ENCODE data around the gene GRM2.

Gene GRM2

DNA sequence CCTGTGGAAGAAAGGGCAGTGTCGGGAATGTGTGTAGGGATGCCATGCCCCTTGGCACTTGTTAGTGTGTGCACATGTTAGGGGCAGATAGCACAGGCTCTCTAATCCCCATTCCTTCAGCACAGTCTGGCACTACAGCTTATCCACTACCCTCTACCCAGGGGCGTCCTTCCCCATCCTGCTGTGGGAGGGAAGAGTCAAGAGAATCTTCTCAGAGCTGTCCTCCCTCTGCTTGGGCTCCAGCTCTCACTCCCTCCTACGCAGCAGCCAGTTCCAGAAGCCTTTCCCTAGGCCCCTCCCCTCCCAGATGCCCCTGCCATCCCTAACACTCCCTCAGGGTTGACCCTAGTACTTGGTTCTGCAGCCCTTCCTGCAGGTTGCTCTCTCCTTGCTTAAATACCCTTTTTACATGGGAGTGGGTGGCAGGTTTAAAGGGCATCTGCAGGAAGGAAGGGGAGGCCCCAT lies 815 bp upstream of the GRM2 start:
- DNase-seq = no peak

DNA sequence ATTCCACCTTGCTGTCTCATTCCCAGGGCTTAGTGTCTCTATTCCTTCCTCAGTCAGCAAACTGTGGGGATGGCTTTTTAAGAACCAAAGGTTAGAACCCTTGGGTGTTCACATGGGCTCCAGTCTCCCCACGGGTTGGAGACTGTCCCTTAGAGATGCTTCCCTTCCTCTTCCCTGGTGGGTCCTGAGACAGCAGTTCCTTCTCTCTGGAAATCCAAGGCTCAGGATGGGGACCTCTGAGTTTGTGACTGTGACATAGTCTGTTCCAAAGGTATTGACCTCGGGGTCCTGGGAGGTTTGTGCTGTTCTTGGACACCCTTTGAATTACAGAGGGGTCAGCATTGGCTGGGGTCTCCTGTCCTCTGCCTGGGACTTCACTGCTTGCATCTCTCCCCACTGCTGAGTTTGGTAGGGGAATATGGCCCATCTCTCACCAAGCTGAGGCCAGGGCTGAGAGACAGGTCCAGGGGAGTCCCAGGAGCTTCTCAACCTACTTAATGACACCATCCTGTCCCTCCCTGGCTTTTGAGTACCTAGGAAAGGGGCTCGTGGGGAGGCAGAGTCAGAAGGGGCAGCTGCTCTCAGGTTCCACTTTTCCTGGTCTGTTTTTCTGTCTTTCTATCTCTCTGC lies 1.5 kb downstream of the GRM2 start:
- DNase-seq = no peak

DNA sequence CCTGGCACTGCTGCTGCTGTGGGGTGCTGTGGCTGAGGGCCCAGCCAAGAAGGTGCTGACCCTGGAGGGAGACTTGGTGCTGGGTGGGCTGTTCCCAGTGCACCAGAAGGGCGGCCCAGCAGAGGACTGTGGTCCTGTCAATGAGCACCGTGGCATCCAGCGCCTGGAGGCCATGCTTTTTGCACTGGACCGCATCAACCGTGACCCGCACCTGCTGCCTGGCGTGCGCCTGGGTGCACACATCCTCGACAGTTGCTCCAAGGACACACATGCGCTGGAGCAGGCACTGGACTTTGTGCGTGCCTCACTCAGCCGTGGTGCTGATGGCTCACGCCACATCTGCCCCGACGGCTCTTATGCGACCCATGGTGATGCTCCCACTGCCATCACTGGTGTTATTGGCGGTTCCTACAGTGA lies 2.1 kb downstream of the GRM2 start:
- no peak for DNase-seq

DNA sequence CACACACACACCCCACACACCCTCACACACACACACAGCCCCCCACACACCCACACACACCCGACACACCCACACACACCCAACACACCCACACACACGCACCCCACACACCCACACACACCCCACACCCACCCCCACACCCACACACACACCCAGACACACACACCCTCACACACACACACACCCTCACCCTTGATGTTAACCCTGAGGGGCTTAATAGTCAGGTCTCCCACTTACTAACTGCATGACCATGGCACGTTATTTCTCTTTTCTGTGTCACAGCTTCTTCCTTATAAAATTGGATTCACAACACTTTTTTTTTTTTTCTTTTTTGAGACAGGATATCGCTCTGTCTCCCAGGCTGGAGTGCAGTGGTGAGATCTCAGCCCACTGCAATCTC lies 2.8 kb downstream of the GRM2 start:
- no peak for DNase-seq

DNA sequence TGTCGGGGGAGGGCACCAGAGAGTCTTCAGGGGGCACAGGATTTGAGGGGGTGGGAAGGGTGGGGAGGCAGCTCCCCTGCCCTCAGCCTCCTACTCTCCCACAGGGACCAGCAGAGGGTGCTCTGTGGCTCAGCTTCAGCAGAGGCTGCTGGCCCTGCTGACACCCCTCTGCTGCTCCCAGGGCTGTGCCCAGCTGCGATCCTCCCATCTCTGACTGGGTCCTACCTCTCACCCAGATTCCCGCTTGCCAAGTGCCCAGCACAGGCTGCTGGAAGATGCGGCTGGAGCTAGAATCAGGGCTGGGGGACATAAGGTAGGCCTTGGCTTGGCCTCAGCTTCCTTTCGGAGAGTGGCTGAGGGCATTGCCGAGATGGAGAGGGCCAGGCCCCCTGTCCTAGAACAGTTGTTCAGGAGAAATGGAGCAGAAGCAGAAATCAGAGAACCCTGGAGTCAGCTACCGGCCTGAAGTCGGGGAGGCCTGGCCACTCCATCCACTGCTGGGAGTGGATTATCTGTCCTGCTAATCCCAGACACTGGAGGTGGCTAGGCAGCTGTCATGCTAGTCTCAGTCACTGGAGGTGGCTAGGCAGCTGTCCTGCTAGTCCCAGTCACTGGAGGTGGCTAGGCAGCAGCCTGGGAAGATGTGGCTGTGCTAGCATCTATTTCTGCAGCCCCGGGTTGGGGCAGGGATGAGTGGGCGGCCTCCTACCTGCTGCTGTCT lies 3.9 kb downstream of the GRM2 start:
- peak in 2 of 14 donors; percentile 14 to 21 for DNase-seq

DNA sequence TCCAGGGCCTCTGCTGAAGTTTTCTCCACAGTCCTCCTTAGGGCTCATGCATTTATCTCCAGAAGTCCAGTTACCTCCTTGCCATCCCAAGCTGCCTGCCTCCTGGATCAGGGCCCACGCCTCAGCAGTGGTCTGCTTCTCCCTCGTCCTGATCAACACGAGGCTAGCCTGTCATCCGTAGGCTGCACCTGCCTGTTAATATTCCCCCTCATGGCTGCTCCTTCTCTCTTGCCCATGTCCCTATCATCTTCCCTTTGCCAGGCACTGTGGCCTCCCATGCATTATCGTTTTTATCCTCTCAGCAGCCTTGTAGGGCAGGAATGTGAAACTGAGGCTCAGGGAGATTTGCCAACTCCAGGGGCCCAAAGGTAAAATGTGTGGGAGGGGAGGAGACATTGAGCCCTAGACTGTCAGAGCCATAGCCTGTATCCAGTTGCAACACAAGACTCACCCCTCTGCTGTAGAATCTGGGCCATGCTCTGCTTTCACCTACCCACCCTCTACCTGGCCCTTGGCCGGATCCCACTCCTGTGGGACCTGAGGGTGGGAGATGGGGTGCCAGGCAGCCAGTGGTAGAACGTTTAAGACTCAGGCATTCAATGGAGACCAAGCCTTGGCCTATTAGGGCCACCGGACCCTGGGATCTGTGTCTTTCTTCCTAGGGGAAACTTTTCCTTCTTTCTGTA lies 4.6 kb downstream of the GRM2 start:
- no peak for DNase-seq

DNA sequence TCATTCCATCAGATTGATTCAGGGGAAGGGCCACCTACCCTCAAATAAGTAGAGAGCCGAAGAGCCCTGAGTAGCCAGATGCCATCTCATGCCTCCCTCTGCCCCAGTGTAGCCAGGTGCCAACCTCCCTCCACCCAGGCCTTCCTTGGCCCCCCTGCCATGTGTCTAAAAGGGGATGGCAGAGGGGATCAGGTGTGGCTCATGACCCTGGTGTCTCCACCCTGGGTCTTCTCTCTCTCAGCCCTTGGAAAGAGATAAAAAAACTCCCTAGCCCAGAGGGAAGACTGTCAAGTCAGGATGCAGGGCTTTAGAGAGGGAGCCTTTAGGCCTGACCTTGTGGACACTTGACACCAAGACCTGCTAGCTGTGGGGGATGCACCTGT lies 5.2 kb downstream of the GRM2 start:
- DNase-seq = no peak

DNA sequence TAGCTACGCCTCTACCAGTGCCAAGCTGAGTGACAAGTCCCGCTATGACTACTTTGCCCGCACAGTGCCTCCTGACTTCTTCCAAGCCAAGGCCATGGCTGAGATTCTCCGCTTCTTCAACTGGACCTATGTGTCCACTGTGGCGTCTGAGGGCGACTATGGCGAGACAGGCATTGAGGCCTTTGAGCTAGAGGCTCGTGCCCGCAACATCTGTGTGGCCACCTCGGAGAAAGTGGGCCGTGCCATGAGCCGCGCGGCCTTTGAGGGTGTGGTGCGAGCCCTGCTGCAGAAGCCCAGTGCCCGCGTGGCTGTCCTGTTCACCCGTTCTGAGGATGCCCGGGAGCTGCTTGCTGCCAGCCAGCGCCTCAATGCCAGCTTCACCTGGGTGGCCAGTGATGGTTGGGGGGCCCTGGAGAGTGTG lies 5.7 kb downstream of the GRM2 start:
- DNase-seq = no peak

DNA sequence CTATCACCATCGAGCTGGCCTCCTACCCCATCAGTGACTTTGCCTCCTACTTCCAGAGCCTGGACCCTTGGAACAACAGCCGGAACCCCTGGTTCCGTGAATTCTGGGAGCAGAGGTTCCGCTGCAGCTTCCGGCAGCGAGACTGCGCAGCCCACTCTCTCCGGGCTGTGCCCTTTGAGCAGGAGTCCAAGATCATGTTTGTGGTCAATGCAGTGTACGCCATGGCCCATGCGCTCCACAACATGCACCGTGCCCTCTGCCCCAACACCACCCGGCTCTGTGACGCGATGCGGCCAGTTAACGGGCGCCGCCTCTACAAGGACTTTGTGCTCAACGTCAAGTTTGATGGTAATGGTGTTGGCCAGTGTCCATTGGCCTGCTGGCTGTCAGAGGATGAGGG lies 6.1 kb downstream of the GRM2 start:
- no peak for DNase-seq

DNA sequence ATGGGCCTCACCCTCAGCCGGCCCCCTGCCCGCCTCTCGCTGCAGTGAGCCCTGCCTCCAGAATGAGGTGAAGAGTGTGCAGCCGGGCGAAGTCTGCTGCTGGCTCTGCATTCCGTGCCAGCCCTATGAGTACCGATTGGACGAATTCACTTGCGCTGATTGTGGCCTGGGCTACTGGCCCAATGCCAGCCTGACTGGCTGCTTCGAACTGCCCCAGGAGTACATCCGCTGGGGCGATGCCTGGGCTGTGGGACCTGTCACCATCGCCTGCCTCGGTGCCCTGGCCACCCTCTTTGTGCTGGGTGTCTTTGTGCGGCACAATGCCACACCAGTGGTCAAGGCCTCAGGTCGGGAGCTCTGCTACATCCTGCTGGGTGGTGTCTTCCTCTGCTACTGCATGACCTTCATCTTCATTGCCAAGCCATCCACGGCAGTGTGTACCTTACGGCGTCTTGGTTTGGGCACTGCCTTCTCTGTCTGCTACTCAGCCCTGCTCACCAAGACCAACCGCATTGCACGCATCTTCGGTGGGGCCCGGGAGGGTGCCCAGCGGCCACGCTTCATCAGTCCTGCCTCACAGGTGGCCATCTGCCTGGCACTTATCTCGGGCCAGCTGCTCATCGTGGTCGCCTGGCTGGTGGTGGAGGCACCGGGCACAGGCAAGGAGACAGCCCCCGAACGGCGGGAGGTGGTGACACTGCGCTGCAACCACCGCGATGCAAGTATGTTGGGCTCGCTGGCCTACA lies 8.5 kb downstream of the GRM2 start:
- no peak for DNase-seq

DNA sequence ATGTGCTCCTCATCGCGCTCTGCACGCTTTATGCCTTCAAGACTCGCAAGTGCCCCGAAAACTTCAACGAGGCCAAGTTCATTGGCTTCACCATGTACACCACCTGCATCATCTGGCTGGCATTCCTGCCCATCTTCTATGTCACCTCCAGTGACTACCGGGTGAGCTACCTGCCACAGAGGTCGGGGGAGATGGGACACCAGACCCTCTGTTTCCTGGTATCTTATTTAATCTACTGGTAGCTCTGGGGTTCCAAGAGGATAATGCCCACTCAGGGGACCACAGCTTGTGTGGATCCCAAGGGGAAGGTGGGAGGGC lies 9.1 kb downstream of the GRM2 start:
- DNase-seq = no peak

DNA sequence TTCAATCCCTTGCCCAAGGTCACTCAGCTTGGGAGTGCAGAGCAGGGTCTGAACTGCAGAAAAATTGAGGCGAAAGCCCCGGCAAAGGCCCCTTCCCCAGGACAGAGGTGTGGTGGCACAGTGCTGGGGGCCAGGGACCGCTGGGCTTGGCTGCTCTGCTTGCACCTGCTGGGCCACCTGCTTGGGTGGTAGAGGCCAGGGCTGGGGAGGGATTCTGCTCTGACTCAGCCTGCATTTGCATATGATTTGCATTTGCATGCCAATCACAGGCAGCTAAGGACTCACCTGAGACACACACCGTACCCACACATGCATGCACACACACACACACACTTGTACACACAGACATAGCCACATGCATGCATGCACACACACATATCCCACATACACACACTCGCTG lies 9.9 kb downstream of the GRM2 start:
- no peak for DNase-seq

DNA sequence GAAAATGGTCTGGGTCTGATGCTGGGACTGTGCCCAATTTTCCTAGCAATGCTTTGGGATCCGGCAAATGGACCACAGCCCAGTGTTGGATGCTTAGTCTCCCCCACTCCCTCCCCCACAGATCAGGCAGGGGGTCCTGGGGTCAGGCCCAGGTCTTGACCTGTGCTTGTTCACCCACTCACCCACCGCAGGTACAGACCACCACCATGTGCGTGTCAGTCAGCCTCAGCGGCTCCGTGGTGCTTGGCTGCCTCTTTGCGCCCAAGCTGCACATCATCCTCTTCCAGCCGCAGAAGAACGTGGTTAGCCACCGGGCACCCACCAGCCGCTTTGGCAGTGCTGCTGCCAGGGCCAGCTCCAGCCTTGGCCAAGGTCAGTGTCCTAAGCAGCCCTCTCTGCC lies 10.6 kb downstream of the GRM2 start:
- no peak for DNase-seq

DNA sequence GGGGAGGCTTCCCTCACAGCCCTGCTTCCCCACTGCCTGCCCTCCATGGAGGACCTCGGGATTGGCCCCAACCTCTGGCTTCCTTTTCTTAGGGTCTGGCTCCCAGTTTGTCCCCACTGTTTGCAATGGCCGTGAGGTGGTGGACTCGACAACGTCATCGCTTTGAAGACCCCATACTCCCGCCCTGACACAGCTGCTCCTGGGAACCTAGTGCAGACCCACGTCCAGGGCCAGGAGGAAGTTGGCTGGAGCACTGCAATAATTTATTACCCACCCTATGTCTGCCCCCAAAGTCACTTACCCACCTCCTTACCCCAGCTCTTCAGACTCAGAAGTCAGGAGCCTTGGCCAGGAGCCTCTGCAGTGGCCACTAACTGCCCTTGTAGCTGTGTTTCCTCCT lies 11.1 kb downstream of the GRM2 start:
- no peak for DNase-seq

DNA sequence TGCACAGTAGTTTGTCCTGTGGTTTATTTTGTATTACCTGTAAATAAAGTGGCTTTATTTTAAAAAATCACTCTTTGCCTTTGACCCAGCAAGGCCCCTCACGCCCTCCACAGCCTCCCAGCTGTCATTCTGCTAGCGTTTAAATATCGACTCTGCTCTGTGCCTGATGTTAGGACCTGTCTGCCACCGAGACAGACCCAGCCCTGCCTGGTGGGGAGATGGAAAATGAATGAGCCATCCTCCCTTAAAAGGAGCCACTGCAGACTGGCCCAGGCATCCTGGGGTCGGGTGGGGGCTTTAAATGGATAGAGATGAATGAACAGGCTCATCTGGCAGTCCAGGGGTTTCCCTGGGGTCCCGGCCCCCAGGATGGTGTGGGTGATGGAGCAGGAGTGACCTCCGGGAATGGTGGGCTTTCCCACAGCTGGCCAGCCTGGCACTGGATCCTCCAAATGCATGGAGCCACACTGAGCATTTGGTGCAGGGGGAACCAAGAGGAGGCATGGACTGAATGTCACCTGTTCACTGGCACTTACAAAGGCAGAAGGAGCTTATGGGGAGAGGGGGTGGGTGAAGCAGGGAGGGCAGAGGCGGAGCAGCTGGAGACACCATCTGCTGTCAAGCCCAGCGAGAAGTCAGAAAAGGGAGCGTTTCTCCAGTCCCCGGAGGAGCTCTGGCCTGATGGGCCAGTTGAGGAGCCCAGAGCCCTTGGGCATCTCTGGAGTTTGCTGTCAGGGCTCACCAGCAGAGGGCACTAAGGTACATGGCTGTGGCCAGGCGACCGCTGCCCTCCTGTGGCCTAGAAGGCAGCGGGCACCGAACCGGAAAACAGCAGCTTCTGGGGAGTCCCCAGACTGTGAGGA lies 11.9 kb downstream of the GRM2 start:
- peak in 4 of 14 donors; percentile 6 to 26 (median 12) for DNase-seq

DNA sequence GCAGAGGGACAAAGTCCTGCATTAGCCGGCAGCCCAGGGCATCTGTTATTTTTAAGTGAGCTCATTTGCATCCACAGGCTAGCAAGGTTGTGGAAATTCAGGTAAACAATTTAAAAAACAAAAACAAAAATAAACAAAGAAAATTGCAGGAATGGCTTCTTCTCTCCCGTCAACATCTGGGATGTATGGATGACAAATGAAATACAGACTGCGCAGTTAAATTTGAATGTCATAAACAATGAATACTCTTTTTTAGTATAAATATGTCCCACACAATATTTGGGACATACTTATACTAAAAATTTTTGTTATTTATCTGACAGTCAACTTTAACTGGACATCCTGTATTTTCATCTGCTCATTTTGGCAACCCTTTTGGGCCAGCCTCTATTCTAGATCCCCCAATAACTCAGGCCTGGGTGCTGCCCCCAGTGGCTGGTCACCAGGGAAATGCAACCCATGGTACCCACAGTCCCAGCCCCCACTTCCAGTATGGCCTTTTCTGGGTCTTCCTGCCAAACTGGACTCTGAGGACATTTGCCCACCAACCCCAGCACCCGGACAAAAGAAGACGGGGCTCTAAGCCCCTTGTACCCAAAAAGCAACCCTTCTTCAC lies 12.7 kb downstream of the GRM2 start:
- DNase-seq = no peak

DNA sequence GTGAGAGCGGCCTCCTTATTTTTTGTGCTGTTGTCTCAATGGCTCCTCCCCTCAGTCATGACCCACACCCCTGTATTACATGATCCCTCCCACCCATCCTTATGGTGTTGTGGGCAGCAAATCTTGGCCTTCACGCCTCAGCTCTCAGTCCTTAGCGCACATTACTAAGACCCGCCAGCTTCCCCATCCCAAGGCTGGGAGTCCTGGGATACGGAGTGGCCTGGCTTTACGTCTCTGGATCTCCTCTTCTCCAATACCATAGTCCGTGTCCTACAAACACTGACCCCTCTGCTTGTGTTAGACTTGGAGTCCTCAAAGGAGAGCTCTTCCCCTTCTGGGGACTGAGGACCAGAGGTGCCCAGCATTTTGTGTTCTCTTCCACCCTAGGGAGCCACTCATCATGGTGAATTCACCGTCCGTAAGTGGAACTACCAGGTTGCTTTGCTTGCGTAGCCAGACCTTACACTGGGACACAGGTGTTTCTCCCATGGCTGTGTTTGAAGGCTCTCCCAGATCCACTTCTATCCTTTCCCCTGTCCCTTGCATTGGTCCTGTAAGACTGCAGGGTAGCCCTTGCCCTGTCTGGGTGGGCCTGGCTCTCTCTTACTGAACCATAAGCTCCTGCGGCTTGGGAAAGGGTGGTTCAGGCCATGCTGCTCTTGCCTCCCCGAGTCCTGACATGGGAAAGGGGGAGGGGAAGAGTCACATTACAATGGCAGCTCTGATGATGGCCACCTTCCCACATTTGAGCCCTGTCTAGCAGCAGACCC lies 13.6 kb downstream of the GRM2 start:
- DNase-seq = no peak

DNA sequence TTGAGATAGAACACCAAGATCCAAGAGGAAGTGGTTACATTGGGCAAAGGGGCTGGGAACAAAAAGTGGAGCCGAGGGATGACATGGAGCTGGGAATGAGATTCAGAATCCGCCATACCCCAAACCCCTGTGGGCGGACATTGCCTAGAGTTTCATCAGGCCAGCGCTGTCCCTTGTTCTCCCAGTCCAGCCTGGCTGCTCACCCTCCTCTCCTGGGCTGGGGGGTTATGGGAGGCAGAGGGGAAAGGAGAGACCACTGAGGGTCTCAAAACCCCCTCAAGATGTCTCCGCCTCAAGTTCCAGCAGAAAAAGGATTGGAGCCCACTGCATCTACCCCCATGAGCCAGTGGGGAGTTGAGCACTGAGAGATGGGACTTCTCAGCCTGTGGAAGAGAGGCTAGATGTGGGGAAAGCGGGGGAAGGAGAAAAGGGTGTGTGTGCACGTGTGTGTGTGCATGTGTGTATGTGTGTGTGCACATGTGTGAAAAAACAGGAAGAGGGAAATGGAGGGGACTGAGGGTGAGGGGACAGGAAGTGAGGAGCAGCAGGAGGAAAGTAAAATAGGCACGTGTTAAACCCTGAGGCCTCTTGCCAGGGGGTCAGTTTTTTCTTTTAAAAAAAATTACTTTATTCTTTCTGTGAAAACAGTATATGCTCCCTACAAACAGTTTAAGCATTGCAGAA lies 14.3 kb downstream of the GRM2 start:
- no peak for DNase-seq

DNA sequence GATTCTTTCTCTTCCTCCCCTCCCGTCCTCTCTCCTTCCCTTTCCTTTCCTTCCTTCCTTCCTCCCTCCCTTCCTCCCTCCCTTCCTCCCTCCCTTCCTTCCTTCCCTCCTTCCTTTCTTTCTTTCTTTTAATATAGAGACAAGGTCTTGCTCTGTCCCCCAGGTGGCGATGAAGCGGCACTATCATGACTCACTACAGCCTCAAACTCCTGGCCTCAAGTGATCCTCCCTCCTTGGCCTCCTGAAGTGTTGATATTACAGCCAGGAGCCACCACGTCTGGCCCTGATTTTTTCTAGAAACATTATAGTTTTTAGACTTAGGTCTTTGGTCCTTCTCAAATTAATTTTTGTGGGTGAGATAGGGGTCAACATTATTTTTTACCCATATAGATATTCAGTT lies 15.5 kb downstream of the GRM2 start:
- no peak for DNase-seq

DNA sequence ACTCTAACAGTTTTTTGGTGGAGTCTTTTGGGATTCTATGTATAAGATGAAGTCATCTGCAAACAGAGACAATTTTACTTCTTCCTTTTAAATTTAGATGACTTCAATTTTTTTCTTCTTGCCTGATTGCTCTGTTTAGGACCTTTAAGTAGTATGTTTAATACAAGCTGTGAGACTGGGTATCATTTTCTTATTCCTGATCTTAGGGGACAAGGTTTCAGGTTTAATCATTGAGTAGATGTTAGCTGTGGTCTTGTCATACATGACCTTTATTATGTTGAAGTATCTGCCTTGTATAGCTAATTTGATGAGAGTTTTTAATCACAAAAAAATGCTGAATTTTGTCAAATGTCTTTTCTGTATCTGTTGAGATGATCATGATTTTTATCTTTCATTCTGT lies 20.6 kb downstream of the GRM2 start:
- DNase-seq = no peak
